Kasumi-1 (cell line): ENCODE results near the gene HYCC2.
"Not testable (repeated sequence)": the region's sequence is repeated elsewhere in the genome, so short reads cannot be mapped to it uniquely, and the experiment has no call there.

Experiments used
- DNase-seq, 2 experiments: peaks; one replicate each; lab custom pipeline; 2025; lab: John Stamatoyannopoulos, UW

Gene HYCC2

GRCh38 chr2:201070948-201071478 lies 458 bp downstream of the HYCC2 start:
- peak in 1 of 2 experiments; percentile 45 for DNase-seq

GRCh38 chr2:201064797-201065329 lies 6.6 kb downstream of the HYCC2 start:
- DNase-seq, result no peak

- DNase-seq, result not testable (repeated sequence)
Observed at GRCh38 chr2:201063516-201063915, 8.0 kb downstream of the HYCC2 start.

- DNase-seq, result no peak
Observed at GRCh38 chr2:201059961-201060755, 11.3 kb downstream of the HYCC2 start.

GRCh38 chr2:201058914-201059313 lies 12.6 kb downstream of the HYCC2 start:
- no peak for DNase-seq

GRCh38 chr2:201057715-201058248 lies 13.7 kb downstream of the HYCC2 start:
- no peak for DNase-seq

- DNase-seq, result no peak
Observed at GRCh38 chr2:201057087-201057521, 14.4 kb downstream of the HYCC2 start.

- no peak for DNase-seq
Observed at GRCh38 chr2:201049455-201049854, 22.0 kb downstream of the HYCC2 start.

- DNase-seq, result no peak
Observed at GRCh38 chr2:201046881-201047280, 24.6 kb downstream of the HYCC2 start.

GRCh38 chr2:201043050-201043449 lies 28.4 kb downstream of the HYCC2 start:
- DNase-seq, result not testable (repeated sequence)

- DNase-seq, result not testable (repeated sequence)
Observed at GRCh38 chr2:201042451-201042850, 29.0 kb downstream of the HYCC2 start.

- no peak for DNase-seq
Observed at GRCh38 chr2:201040867-201041628, 30.4 kb downstream of the HYCC2 start.

GRCh38 chr2:201038855-201039254 lies 32.6 kb downstream of the HYCC2 start:
- no peak for DNase-seq

GRCh38 chr2:201038361-201038760 lies 33.1 kb downstream of the HYCC2 start:
- not testable (repeated sequence) for DNase-seq

- not testable (repeated sequence) for DNase-seq
Observed at GRCh38 chr2:201034355-201034754, 37.1 kb downstream of the HYCC2 start.

- DNase-seq, result no peak
Observed at GRCh38 chr2:201024518-201024917, 47.0 kb downstream of the HYCC2 start.

- DNase-seq, result no peak
Observed at GRCh38 chr2:201021914-201022313, 49.6 kb downstream of the HYCC2 start.
